ENCODE measurements around the gene TEP1. TPM values are rescaled to one million over a fixed set of nuclear protein-coding genes. Genes with fewer than 3 reads are reported as not detected.

TEP1 gene
- polyA plus RNA-seq, 3 donors, result 2.3 to 78.9 (median 7.1) TPM

GRCh38 chr14:20412411-20412810, 890 bp downstream of the TEP1 start:
- H3K9ac ChIP-seq (ENCODE audit: insufficient read depth, low read length, poor library complexity, severe bottlenecking), result peak overlapping the region; percentile 69

GRCh38 chr14:20409226-20409625, 4.1 kb downstream of the TEP1 start:
- no peak overlapping the region for H3K9ac ChIP-seq (ENCODE audit: insufficient read depth, low read length, poor library complexity, severe bottlenecking)
- intact Hi-C loops (cut with micrococcal nuclease), result no loop called here
- TF ChIP-seq CTCF (IDR thresholded peaks at IDR 0.05), result no peak
- no peak overlapping the region for H2AFZ ChIP-seq (ENCODE audit: insufficient read depth, low read depth, low read length, poor library complexity, severe bottlenecking)
- H4K20me1 ChIP-seq (ENCODE audit: insufficient read depth, low read length), result peaks cover 86% of the 10 kb centered on the region
- Mint-ChIP-seq H3K4me1 (peaks cover 41% of the 10 kb centered on the region), H3K27ac (peak overlapping the region in 1 of 7 donors; percentile 67), H3K36me3 (peaks cover 47 to 49% of the 10 kb centered on the region in 2 donors), H3K27me3 (ENCODE audit: low read depth in 3 of 3) (peaks cover 0 to 1% (median 0%) of the 10 kb centered on the region in 3 donors), H3K9me3 (no peaks in the 10 kb centered on the region), H3K4me3 (no peak overlapping the region)
- peaks cover 17 to 20% of the 10 kb centered on the region in 2 donors for H3K4me1 ChIP-seq (ENCODE audit: control insufficient read depth in 1 of 2, insufficient read depth in 2 of 2, low read length in 2 of 2)
- no peak overlapping the region for H3K4me3 ChIP-seq (replicated peaks in 1 of 3; ENCODE audit: low read depth in 2 of 3, low read length in 3 of 3)
- H3K27me3 ChIP-seq (ENCODE audit: control insufficient read depth in 2 of 2, insufficient read depth in 2 of 2, low read length in 2 of 2), result no peaks in the 10 kb centered on the region
- peaks cover 44 to 51% of the 10 kb centered on the region in 2 donors for H3K36me3 ChIP-seq (replicated peaks in 1 of 2; ENCODE audit: control insufficient read depth in 1 of 2, insufficient read depth in 2 of 2, low read length in 2 of 2)
- H3K9me3 ChIP-seq (replicated peaks in 1 of 2; ENCODE audit: control insufficient read depth in 1 of 2, insufficient read depth in 1 of 2, low read length in 2 of 2), result no peaks in the 10 kb centered on the region
- no peak for DNase-seq
- H3K79me2 ChIP-seq (ENCODE audit: insufficient read depth, low read length), result peaks cover 90% of the 10 kb centered on the region
- H3K4me2 ChIP-seq (replicated peaks; ENCODE audit: extremely low read depth, low read length, poor library complexity, severe bottlenecking), result no peak overlapping the region
- H3K27ac ChIP-seq (ENCODE audit: low read depth in 1 of 2, low read length in 2 of 2), result no peak overlapping the region
- 100% methylated on average over 1 of the region's 2 CpGs for WGBS (ENCODE audit: insufficient coverage)

More at GRCh38 chr14:20412411-20412810, 890 bp downstream of the TEP1 start:
- Histone ChIP-seq H3K27ac (ENCODE audit: low read depth in 1 of 2, low read length in 2 of 2) (peak overlapping the region; percentile 73 to 82), H3K79me2 (ENCODE audit: insufficient read depth, low read length) (peaks cover 71% of the 10 kb centered on the region), H3K4me1 (ENCODE audit: control insufficient read depth in 1 of 2, insufficient read depth in 2 of 2, low read length in 2 of 2) (peaks cover 29 to 35% of the 10 kb centered on the region in 2 donors), H3K36me3 (replicated peaks in 1 of 2; ENCODE audit: control insufficient read depth in 1 of 2, insufficient read depth in 2 of 2, low read length in 2 of 2) (peaks cover 13 to 20% of the 10 kb centered on the region in 2 donors), H3K9me3 (replicated peaks in 1 of 2; ENCODE audit: control insufficient read depth in 1 of 2, insufficient read depth in 1 of 2, low read length in 2 of 2) (no peaks in the 10 kb centered on the region), H3K4me3 (replicated peaks in 1 of 3; ENCODE audit: low read depth in 2 of 3, low read length in 3 of 3) (peak overlapping the region; percentile 82 to 95 (median 86)), H3K27me3 (ENCODE audit: control insufficient read depth in 2 of 2, insufficient read depth in 2 of 2, low read length in 2 of 2) (no peaks in the 10 kb centered on the region), H4K20me1 (ENCODE audit: insufficient read depth, low read length) (peaks cover 54% of the 10 kb centered on the region), H2AFZ (ENCODE audit: insufficient read depth, low read depth, low read length, poor library complexity, severe bottlenecking) (peak overlapping the region; percentile 78), H3K4me2 (replicated peaks; ENCODE audit: extremely low read depth, low read length, poor library complexity, severe bottlenecking) (peak overlapping the region; percentile 77)
- intact Hi-C loops (cut with micrococcal nuclease), result loop anchor here in 1 of 2 donors (10.0 kb wide), 1 partner anchor 52 kb away; the partner anchor contains the start of genes PIP4P1 and PNP
- Mint-ChIP-seq H3K9me3 (no peaks in the 10 kb centered on the region), H3K27ac (peak overlapping the region; percentile 83 to 97 (median 92)), H3K4me1 (peaks cover 50% of the 10 kb centered on the region), H3K36me3 (peaks cover 15 to 17% of the 10 kb centered on the region in 2 donors), H3K4me3 (peak overlapping the region; percentile 97 to 98), H3K27me3 (ENCODE audit: low read depth in 3 of 3) (peaks cover 0 to 1% (median 0%) of the 10 kb centered on the region in 3 donors)
- TF ChIP-seq CTCF (IDR thresholded peaks at IDR 0.05), result no peak
- 0% methylated on average over 2 of the region's 7 CpGs for WGBS (ENCODE audit: insufficient coverage)
- peak; percentile 30 to 48 (median 31) for DNase-seq

Data from CD14-positive monocyte (primary cell).